ENCODE data around the gene SCO2. TPM values are rescaled to one million over a fixed set of nuclear protein-coding genes. Genes with fewer than 3 reads are reported as not detected.
A peak's percentile ranks its signal among the peaks of the same experiment; 100 is the strongest.

Gene SCO2
- total RNA-seq, 1 donor from 2014 or later, result 1.3 TPM

GRCh38 chr22:50531962-50532674 is 6.7 kb upstream of the SCO2 start:
- peak; percentile 78 for DNase-seq

DNA sequence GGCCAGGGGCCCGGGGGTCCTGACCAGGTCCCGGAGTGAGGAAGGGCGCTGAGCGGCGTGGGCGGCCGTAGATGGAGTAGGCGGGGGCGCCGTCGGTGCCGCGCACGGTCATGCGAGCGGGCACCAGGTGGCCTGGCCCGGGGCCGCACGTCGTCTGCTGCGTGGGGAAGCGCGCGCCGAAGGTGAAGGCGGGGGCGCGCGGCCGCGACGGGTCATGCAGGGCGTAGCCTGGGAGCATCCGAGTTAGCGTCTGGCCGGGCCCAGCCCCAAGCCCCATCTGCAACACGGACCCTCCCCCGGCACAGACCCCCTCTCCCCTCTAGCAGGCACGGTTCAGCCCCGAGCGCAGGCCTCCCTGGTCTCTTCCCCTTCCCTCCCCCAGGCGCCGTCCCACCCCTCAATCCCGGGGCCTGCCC is 6.2 kb upstream of the SCO2 start:
- DNase-seq, result no peak

DNA sequence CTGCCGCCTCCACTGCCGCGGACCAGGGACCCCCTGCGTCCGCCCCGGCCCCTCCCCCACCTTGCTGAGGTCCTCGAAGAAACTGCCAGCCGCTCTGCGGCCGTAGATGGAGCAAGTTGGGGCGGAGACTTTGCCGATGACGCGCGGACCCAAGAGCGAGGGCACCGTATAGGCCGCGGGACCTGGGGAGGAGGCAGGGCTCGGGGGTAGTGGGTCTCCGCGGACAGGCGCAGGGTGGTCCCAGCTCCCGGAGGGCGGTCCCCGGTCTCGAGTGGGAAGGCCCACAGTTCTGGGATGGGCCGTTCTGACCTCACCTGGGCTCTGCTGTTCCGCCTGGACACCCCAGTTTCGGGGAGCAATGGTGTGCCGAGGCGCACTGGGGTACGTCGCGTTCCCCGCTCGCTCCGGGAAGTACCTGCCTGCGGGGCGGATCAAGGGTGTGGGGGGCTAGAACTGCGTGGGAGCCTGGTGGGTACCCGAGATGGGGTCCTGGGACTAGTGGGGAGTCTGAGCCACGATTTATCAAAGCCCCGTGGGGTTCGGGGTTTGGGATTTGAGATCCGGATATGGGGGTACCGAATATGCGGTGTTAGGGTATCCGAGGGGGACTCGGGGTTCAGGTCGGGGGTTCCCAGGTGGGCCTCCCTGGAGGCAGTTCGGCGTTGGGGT is 5.6 kb upstream of the SCO2 start:
- peak; percentile 72 for DNase-seq

GRCh38 chr22:50530580-50530876 is 5.1 kb upstream of the SCO2 start:
- DNase-seq, result no peak

DNA sequence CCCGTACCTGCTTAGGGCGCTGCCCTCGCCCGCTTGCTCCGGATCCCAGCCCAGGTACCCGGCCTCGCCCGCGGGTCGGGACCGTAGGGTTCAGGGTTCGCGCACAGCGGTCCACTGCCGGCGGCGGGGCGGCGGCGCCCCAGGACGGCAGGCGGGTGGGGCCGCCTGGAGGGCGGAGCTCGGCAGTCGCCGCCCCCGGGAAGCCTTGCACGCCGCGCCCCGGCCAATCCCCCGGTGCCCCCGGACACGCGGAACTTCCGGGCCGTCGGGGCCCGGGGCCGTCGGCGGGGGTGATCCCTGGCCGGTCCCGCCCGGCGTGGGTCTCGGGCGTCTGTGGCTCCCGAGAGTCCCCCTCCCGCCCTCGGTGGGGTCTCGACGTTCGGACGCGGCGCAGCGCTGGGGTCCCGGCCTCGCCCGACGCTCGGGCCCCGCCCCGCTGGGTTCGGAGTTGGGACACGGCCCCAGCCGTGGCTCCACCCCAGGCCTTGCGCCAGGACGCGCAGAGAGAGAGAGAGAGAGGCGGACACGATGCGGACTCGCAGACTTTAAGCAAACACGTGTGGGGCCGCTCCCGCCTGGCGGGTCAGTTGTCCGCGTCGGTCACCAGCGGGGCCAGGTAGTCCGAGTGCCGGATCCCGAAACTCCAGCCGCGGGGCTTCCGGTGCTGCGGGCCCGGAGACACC is 4.6 kb upstream of the SCO2 start, which contains the start of gene TYMP:
Gene TYMP, minus strand, starts transcription at position 116 of the 683 bp plus-strand sequence. CDS start 303 bp downstream, outside the sequence.
- DNase-seq, result no peak

DNA sequence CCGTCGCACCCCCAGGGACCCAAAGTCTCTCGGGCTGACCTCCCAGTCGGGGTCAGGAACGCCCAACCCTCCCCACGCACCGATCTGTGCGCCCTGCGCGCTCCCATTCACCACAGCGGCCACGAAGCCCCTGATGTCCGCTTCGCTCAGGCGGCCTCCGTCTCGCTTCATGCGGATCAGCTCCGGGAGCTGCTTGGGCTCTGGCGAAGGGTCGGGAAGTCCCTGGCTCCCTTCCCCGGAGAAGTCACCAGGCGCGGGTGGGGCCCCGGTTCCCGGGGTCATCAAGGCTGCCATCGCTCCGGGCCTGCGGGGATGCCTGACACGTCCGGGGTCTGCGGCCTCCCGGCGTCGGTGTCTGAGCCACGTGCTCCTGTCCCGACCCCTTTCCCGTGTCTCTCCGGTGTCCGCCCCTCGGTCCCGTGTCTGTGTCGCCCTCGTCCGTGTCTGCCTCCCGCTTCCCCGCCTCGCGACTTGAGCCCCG is 4.1 kb upstream of the SCO2 start:
- DNase-seq, result no peak

DNA sequence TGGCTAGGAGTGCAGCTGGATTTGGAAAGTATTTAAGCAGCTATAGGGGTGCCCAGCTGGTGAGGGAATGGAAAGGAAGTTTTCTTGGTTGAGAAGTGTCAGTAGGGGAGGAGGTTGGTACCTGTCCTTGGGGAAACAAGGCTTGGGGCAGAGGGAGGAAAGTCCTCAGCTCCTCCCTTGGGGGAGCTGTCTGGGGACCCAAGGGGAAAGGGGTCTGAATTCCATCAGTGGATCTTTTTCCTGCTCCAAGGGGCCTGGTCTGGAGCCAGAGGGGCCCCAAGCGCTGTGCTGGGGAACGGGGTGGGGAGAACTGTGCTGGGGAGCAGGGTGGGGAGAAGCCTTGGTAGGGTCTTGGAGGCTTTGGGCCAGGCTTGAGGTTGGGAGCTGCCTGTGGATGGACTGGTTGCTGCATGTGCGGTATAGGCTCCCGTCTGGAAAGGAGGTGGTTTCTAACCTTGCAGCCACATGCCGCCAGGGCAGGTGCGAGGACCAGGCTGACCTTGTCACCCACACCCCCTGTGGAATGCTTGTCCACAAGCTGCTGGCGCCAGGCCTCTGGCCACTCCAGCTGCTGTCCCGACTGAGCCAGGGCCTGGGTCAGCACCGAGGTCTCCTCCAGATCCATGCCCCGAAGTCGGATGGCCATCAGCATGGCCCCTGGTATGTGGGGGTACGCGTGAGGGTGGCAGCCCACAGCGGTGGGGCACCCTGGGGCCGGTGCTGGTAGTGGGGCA is 3.5 kb upstream of the SCO2 start:
- DNase-seq, result no peak

- DNase-seq, result no peak
Measured at GRCh38 chr22:50527921-50528681, 2.7 kb upstream of the SCO2 start.

DNA sequence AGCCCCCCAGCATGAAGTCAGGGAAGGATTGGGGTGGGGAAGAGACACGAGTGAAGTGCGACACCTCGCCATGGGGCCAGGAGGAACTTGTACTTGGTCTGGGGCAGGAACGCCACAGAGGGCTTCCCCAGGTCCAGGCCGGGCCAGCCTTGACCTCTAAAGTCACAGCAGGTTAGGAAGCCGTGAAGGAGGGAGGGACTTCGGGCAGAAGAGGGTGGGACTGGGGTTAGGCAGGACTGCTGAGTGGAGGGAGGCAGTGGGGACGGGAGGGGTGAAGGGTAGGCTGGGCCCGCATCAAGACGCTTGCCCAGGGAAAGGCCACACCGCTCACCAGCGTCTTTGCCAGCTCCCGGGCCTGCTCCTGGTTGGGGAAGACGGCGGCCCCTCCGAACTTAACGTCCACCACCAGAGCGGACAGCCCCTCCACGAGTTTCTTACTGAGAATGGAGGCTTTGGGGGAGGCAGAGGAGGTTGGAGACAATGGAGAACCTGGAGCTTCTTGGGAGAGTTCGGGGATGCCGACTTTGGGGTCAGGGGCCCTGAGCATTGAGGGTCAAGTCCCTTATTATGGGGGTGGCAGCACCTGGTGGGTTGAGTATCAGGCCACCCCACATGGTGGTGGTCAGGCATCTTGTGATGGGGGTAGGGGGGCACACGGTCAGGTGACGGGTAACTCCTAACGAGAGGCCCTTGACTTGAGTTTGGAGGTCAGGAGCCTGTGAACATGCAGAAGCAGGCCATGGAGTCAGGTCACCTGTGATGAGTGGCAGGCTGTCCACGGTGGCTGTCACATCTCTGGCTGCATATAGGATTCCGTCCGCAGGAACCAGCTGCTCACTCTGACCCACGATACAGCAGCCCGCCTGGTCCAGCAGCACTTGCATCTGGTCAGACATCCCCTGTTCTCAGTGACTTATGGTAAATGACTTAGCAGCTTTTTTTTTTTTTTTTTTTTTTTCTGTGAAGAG is 1.7 kb upstream of the SCO2 start:
- no peak for DNase-seq

- DNase-seq, result peak; percentile 90
Measured at GRCh38 chr22:50526108-50526833, 873 bp upstream of the SCO2 start.

DNA sequence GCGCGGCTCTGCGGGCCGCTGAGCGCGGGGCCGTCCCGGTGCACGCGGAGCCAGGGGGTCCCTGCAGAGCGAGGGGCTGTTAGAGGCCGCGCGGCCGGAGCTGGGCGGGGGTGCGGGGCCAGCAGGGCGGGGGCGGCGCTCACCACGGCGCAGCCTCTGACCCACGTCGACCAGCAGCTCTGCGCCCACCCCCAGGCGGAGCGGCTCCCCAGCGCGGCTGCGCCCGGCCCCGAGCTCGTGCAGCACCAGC is 385 bp upstream of the SCO2 start:
- no peak for DNase-seq

DNA sequence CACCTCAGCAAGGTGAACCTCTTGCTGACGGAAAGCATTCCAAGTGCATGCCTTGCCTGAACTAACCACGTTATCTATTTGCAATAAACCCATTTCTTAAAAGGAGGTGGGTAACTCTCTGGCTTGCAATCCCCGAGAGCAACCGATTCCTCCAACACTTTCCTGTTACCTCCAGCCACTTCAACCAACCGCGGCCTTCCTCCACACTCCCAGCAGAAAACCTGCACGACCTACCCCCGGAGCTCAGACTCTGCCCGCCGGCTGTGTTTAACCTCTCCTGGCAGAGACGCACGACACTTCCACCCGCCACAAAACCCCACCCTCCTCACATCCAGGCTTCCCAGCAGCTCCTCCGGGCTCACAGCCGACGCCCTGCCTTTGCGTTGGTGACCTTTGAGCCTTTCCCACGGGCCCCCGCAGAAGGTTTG is 708 bp downstream of the SCO2 start:
- no peak for DNase-seq

GRCh38 chr22:50523806-50524675 is 1.4 kb downstream of the SCO2 start:
- DNase-seq, result no peak

DNA sequence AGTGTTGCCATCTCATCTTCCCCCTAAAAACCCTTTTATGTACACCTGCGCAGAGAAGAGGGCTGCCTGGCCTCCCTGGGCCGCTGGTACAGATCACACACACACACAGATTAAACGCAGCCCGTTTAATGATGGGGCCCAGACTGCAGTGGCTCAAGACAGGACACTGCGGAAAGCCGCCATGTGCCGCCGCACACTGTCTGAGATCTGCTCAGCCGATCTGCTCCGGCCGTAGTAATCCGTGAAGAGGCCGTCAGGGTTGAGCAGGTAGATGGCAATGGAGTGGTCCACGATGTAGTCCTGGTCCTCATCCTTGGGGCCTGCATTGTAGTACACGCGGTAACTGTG is 2.0 kb downstream of the SCO2 start:
- DNase-seq, result no peak

DNA sequence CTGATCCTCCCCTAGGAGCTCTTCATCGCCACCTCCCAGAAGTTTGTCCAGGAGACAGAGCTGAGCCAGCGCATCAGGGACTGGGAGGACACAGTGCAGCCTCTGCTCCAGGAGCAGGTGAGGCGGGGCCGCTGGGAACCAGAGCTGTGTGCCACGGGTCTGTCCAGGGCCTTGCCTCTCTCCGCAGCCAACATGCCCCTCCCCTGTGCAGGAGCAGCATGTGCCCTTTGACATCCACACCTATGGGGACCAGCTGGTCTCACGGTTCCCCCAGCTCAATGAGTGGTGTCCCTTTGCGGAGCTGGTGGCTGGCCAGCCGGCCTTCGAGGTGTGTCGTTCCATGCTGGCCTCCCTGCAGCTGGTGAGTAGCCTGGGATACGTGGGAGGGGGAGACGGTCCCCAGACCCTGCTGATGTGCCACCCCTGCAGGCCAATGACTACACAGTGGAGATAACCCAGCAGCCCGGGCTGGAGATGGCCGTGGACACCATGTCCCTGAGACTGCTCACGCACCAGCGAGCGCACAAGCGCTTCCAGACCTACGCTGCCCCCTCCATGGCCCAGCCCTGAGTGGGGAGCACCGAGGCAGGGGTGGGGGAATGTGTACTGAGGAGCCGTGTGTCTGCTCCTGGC is 2.5 kb downstream of the SCO2 start:
- no peak for DNase-seq

DNA sequence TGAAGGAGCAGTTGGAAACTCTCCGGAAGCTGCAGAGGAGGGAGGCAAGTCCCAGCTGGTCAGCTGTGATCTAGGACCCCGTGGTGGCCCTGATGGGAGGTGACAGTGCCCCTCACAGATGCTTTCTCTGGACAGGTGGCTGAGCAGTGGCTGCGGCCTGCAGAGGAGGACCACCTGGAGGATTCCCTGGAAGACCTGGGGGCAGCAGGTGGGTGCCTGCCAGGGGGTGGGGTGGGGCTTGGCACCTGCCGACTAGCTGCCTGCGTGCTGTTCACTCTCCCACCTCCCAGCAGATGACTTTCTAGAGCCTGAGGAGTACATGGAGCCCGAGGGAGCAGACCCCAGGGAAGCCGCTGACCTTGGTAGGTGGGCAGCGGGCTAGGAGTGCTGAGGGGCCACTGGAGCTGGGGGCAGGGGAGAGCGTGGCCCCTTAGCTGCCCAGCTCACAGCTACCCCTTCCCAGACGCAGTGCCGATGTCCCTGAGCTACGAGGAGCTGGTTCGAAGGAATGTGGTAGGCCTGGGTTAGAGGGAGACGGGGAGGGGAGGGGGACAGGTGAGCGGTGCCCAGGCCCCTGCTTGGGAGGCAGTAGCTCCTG is 3.1 kb downstream of the SCO2 start:
- DNase-seq, result no peak

DNA sequence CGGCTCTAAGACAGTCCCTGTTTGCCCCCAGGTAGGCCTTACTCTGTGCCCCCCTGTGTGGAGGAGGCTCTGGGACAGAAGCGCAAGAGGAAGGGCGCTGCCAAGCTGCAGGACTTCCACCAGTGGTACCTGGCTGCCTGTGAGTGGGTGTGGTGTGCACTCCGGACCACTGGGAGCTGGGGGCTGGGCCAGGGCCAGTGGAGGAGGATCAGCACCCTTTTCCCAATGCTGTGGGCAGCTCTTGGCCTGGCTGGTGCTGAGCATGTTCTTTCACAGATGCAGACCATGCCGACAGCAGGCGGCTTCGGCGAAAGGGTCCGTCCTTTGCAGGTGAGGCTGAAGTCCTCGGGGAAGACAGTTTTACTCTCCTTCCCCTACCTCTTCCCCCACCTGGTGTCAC is 3.7 kb downstream of the SCO2 start:
- no peak for DNase-seq

DNA sequence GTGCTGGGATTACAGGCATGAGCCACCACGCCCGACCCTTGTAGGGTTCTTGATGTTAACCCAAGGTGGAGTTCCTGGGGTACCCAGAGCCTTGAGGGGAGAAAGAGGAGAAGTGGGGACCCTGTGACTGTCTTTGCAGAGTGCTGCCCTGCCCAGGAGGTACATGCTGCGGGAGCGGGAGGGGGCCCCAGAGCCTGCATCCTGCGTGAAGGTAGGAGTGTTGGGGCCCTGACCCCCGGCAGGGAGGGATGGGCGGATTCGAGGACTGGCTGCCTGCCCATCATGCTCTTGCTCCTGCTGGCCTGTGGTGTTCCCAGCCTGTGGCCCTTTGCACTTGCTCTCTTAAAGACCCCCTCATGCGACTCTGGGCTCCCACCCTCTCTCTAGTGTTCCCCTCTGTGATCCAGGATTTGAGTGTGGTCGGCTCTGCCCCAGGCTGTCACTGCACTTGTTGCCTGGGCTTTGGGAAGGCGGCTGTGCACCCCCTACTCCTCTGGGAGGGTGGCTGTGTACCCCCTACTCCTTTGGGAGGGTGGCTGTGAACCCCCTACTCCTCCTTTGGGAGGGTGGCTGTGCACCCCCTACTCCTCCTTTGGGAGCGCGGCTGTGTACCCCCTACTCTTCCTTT is 4.5 kb downstream of the SCO2 start:
- DNase-seq, result no peak
